ENCODE data around the gene KLK10.

Gene KLK10

DNA sequence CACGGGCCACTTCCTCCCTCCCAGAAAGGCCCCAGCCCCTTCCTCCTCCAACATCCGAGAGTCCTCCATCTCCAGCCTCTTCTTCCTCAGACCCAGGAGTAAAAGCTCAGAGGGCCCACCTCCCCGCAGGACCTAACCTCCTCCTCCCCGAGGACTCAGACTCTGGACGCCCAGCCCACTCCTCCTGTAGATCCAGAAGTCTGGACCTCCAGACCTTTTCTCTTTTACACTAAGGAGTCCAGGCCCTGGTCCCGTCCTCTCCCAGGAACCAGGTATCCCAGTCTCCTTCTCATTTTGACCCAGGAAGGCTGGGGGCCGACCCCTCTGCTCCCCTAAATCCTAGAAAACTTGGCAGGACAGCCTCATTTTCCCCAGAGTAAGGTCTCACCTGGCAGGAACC, 16.2 kb downstream of the KLK10 start:
- H3K9ac ChIP-seq (ENCODE audit: low read length) = no peak overlapping the region
- H3K4me2 ChIP-seq (ENCODE audit: low read length) = no peak overlapping the region
- no peaks in the 10 kb centered on the region for H3K36me3 ChIP-seq (replicated peaks; ENCODE audit: low read depth, low read length)
- no peak for TF ChIP-seq EZH2phosphoT487 (IDR thresholded peaks at IDR 0.05; ENCODE audit: low read depth)
- TF ChIP-seq, protein P1, sequence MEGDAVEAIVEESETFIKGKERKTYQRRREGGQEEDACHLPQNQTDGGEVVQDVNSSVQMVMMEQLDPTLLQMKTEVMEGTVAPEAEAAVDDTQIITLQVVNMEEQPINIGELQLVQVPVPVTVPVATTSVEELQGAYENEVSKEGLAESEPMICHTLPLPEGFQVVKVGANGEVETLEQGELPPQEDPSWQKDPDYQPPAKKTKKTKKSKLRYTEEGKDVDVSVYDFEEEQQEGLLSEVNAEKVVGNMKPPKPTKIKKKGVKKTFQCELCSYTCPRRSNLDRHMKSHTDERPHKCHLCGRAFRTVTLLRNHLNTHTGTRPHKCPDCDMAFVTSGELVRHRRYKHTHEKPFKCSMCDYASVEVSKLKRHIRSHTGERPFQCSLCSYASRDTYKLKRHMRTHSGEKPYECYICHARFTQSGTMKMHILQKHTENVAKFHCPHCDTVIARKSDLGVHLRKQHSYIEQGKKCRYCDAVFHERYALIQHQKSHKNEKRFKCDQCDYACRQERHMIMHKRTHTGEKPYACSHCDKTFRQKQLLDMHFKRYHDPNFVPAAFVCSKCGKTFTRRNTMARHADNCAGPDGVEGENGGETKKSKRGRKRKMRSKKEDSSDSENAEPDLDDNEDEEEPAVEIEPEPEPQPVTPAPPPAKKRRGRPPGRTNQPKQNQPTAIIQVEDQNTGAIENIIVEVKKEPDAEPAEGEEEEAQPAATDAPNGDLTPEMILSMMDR (IDR thresholded peaks at IDR 0.05; ENCODE audit: low read depth, low read length) = no peak
- H3K27me3 ChIP-seq (ENCODE audit: low read depth, low read length) = peaks cover 21% of the 10 kb centered on the region
- H3K27ac ChIP-seq (ENCODE audit: low read length) = no peak overlapping the region
- no peaks in the 10 kb centered on the region for H3K9me3 ChIP-seq (ENCODE audit: insufficient read depth, low read length)
- H3K79me2 ChIP-seq (ENCODE audit: low read length) = no peaks in the 10 kb centered on the region
- no peak overlapping the region for H3K4me3 ChIP-seq (ENCODE audit: low read length)
- no peaks in the 10 kb centered on the region for H4K20me1 ChIP-seq (ENCODE audit: insufficient read depth, low read length)
- H3K4me1 ChIP-seq (ENCODE audit: low read length) = no peaks in the 10 kb centered on the region
- H2AFZ ChIP-seq (ENCODE audit: low read depth, low read length) = no peak overlapping the region

DNA sequence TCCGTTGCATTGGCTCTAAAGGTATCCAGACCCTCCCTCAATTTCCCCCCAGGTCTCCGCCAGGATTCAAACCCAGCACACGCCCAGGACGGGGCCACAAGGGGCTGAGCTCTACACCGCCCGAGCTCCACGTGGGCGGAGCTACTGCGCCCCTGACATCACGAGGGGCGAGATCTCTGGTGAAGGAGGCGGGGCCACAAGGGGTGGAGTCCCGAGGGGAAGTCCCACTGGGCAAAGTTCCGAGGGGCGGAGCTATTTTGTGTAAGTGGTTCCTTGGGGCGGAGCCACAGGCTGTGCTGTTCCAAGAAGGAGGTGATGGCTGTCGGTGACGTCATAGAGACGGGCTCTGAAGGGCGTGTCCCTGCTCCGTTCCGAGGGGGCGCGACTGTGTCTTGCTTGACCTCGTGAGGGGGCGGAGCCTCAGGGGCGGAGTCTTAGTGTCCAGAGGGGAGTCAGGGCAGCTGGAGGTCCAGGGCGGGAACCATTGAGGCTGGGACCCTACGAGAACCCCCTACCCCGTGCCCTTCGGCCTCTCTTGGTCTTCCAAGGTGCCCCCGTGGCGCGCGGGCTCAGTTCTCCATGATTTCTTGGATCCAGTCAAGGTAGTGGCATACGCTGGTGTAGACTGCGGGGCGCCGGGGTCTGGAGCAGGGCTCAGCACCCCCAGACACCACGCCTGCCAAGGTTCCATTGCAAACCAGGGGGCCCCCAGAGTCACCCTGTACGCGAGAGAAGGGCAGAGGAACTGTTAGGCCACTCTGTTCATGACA, 16.8 kb downstream of the KLK10 start:
- no peak overlapping the region for H2AFZ ChIP-seq (ENCODE audit: low read depth, low read length)
- no peak overlapping the region for H3K9ac ChIP-seq (ENCODE audit: low read length)
- no peaks in the 10 kb centered on the region for H3K9me3 ChIP-seq (ENCODE audit: insufficient read depth, low read length)
- TF ChIP-seq, protein P1 (IDR thresholded peaks at IDR 0.05; ENCODE audit: low read depth, low read length) = no peak
- no peak for TF ChIP-seq EZH2phosphoT487 (IDR thresholded peaks at IDR 0.05; ENCODE audit: low read depth)
- H3K4me1 ChIP-seq (ENCODE audit: low read length) = no peaks in the 10 kb centered on the region
- H3K36me3 ChIP-seq (replicated peaks; ENCODE audit: low read depth, low read length) = no peaks in the 10 kb centered on the region
- no peak overlapping the region for H3K4me2 ChIP-seq (ENCODE audit: low read length)
- H3K27ac ChIP-seq (ENCODE audit: low read length) = no peak overlapping the region
- peaks cover 24% of the 10 kb centered on the region for H3K27me3 ChIP-seq (ENCODE audit: low read depth, low read length)
- H3K79me2 ChIP-seq (ENCODE audit: low read length) = no peaks in the 10 kb centered on the region
- no peaks in the 10 kb centered on the region for H4K20me1 ChIP-seq (ENCODE audit: insufficient read depth, low read length)
- no peak overlapping the region for H3K4me3 ChIP-seq (ENCODE audit: low read length)

DNA sequence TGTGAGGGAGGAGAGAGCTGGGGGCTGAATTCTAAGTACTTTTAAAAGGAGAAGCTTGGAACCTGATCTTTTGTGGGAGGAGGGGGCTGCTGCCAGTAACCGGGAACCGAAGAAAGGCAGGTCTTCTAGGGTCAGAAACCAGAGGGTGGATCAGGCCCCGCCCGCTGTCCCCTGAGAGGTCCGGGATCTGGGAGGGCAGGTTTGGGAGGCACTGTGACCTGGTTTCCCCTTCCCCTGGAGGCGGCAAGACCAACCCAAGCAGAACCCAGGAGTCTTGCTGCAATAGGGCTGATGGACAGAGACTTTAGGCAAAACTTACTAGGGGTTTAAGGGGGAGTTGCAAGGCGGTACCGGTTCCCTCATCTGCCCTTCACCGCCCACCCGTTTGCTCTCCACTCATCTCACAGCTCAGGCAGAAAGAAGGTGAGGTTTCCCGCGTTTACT, 17.4 kb downstream of the KLK10 start:
- no peak overlapping the region for H3K4me2 ChIP-seq (ENCODE audit: low read length)
- H4K20me1 ChIP-seq (ENCODE audit: insufficient read depth, low read length) = no peaks in the 10 kb centered on the region
- H3K9me3 ChIP-seq (ENCODE audit: insufficient read depth, low read length) = no peaks in the 10 kb centered on the region
- no peak overlapping the region for H3K9ac ChIP-seq (ENCODE audit: low read length)
- H3K36me3 ChIP-seq (replicated peaks; ENCODE audit: low read depth, low read length) = no peaks in the 10 kb centered on the region
- no peak overlapping the region for H3K4me3 ChIP-seq (ENCODE audit: low read length)
- no peak overlapping the region for H2AFZ ChIP-seq (ENCODE audit: low read depth, low read length)
- H3K27ac ChIP-seq (ENCODE audit: low read length) = no peak overlapping the region
- TF ChIP-seq EZH2phosphoT487 (IDR thresholded peaks at IDR 0.05; ENCODE audit: low read depth) = no peak
- TF ChIP-seq, protein P1 (IDR thresholded peaks at IDR 0.05; ENCODE audit: low read depth, low read length) = no peak
- peaks cover 24% of the 10 kb centered on the region for H3K27me3 ChIP-seq (ENCODE audit: low read depth, low read length)
- no peaks in the 10 kb centered on the region for H3K4me1 ChIP-seq (ENCODE audit: low read length)
- no peaks in the 10 kb centered on the region for H3K79me2 ChIP-seq (ENCODE audit: low read length)

DNA sequence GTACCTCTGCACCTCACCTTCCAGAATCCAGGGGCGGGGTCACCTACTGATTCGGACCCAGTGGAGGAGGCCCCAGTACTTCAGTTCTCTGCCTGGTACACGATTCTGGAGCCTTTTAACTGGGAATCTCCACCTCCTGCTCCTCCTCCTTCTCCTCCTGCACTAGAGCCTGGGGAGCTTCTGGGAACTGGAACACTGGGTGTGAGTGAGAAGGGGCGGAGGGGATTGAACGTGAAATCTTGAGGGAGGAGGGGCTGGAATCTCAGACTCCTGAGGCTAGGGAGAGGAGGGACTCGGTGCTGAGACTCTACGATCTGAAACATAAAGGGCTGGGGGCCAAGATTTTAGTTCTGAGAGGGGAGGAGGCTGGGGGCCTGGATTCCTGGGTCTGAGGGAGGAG, 18.0 kb downstream of the KLK10 start, which contains the start of gene KLK8:
TSS of gene KLK8 (minus strand) at position 90 of the 400 bp plus-strand sequence. CDS start 437 bp downstream, outside the sequence.
- H3K27ac ChIP-seq (ENCODE audit: low read length) = no peak within 1 kb of the TSS
- no peaks in the 10 kb centered on the region for H3K36me3 ChIP-seq (replicated peaks; ENCODE audit: low read depth, low read length)
- no peak within 1 kb of the TSS for H3K4me2 ChIP-seq (ENCODE audit: low read length)
- H3K4me3 ChIP-seq (ENCODE audit: low read length) = no peak within 1 kb of the TSS
- no peaks in the 10 kb centered on the region for H3K79me2 ChIP-seq (ENCODE audit: low read length)
- H3K9ac ChIP-seq (ENCODE audit: low read length) = no peak within 1 kb of the TSS
- H3K9me3 ChIP-seq (ENCODE audit: insufficient read depth, low read length) = no peaks in the 10 kb centered on the region
- H3K27me3 ChIP-seq (ENCODE audit: low read depth, low read length) = peaks cover 24% of the 10 kb centered on the region
- no peaks in the 10 kb centered on the region for H4K20me1 ChIP-seq (ENCODE audit: insufficient read depth, low read length)
- H3K4me1 ChIP-seq (ENCODE audit: low read length) = no peaks in the 10 kb centered on the region
- TF ChIP-seq, protein P1 (IDR thresholded peaks at IDR 0.05; ENCODE audit: low read depth, low read length) = no peak
- TF ChIP-seq EZH2phosphoT487 (IDR thresholded peaks at IDR 0.05; ENCODE audit: low read depth) = no peak
- no peak within 1 kb of the TSS for H2AFZ ChIP-seq (ENCODE audit: low read depth, low read length)
